ENCODE measurements around the gene TPST2.

GRCh38 chr22:26483043-26483438 lies 106.9 kb downstream of the TPST2 start:
- TF ChIP-seq CTCF (IDR thresholded peaks at IDR 0.05) (no peak), POLR2A (IDR thresholded peaks at IDR 0.05) (no peak)
